GM18502 (cell line): ENCODE results near the gene BCAS3.
"Not testable (repeated sequence)": the region's sequence is repeated elsewhere in the genome, so short reads cannot be mapped to it uniquely, and the experiment has no call there.

ENCODE experiments used
- ATAC-seq: cut with Tn5 transposase; IDR thresholded peaks from one replicate; pipeline ENCODE4 v1.9.1; 2021; ENCODE audit warnings: mild to moderate bottlenecking; ENCODE audit not compliant: unreplicated experiment, poor library complexity

The BCAS3 gene

DNA sequence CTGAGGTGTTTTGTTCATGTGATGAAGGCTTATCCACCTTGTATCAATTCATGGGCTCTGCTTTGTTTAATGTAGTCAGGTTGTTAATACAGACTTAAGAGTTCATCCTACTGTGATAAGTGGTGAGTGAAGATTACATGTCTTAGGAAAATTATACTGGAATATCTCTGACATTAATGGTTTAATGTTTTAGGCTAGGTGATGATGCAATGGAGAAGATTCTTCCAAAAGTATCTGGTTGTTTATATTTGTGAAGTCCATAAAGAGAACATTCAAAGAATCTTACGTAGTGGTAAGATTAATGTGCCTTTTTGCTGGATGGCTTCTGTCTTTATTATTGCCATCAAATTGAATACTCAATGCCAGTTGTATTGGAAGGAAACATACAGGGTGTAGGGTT lies 236.4 kb downstream of the BCAS3 start:
- ATAC-seq, result no peak

DNA sequence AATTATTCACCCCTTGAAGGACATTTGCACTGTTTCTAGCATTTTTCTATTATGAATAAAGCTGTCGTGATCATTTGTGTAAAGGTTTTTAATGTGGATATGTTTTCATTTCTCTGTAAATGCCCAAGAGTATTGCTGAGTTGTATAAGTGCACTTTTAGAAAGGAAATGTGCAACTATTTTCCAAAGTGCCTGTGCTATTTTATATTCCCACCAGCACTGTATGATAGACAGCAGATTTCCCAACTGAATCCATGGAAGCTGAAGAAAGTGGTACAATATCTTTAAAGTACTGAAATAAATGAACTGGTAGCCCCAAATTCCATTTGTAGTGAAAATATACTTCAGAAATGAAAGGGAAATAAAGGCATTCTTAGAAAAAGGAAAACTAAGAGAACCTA lies 238.4 kb downstream of the BCAS3 start:
- no peak for ATAC-seq

DNA sequence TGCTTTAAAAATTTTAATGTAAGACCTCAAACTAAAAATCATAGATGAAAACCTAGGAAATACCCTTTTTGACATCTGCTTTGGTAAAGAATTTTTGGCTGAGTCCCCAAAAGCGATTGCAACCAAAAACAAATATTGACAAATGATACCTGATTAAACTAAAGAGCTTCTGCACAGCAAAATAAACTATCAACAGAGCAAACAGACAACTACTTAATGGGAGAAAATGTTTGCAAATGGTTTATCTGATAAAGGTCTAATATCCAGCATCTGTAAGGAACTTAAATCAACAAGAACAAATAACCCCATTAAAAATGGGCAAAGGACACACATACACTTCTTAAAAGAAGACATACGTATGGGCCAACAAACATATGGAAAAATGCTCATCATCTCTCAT lies 242.5 kb downstream of the BCAS3 start:
- no peak for ATAC-seq

DNA sequence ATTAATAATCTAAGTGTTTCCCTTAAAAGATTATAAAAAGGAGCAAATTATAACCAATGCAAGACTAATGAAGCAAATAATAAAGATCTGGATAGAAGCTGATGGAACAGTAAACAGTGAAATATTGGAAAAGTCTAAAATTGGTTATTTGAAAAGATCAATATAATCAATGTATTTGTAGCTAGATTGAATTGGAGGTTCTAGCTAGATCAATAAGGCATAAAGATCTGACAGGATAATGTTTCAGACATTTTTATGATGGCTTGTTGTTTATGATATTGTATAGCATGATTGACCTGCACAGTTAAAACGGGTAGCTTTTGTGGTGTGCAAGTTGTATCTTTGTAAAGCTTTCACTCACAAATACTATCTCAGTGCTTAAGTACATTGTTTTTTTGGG lies 245.3 kb downstream of the BCAS3 start:
- ATAC-seq, result no peak

DNA sequence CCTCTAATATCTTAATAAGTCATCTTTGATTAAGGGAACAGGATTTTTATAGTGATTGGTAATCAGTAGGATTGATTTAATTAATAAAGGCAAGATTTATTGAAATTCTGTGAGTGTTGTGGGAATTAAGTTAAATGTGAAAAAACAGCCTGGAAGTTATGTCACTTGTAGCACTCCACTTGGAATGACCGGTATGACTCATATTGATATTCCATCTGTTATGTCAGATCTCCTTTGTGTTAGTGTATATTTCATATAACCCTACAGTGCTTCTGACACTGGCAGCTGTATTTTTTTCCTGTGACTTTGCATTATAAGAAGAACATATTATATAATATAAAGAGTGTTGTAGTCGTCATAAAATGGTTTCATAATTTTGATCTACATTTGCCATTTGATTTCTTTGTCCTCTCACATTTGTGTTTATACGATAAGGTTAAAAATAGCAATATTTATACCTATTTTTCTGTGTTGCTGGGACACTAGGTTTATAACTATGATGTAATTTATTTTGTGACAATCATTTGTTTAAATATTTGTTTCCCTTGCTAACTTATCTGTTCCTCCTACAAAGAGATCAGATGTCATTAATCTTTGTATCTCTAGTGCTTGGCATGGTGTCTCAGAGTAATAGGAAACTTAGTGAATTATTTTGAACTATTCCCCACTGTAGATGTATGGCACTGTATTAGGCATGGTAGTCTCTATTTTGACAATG lies 249.0 kb downstream of the BCAS3 start:
- no peak for ATAC-seq

DNA sequence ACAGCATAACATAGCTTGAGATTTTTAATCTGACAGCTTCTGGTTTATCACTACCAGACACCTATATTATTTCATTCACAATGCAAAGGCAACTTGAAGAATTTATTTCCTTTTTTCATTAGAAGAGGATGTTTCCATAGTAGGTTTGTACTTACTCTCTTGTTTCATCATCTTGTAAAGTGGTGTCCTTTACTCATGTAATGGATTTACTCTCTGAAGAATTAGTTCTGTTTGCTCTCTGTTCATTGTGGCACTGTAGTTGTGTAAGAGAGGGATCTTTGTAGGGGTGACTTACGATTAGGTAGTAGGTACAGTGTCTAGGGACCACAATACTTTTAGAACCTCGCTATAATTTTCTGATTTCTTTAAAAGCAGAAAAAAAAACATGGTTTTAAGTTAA lies 256.1 kb downstream of the BCAS3 start:
- no peak for ATAC-seq

DNA sequence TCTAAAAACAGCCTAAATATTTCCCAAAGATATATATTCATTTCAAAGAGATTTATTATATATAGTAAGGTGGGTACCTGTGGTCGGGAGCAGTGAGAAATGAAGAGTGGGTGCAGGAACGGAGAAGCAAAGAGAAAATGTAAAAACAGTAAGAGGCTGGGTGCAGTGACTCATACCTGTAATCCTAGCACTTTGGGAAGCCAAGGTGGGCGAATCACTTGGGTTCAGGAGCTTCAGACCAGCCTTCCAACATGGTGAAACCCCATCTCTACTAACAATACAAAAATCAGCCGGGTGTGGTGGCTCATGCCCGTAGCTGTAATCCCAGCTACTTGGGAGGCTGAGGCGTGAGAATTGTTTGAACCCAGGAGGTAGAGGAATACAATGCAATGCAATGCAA lies 257.1 kb downstream of the BCAS3 start:
- ATAC-seq, result no peak

DNA sequence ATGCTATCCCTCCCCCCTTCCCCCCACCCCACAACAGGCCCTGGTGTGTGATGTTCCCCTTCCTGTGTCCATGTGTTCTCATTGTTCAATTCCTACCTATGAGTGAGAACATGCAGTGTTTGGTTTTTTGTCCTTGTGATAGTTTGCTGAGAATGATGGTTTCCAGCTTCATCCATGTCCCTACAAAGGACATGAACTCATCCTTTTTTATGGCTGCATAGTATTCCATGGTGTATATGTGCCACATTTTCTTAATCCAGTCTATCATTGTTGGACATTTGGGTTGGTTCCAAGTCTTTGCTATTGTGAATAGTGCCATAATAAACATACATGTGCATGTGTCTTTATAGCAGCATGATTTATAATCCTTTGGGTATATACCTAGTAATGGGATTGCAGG lies 258.3 kb downstream of the BCAS3 start:
- not testable (repeated sequence) for ATAC-seq

DNA sequence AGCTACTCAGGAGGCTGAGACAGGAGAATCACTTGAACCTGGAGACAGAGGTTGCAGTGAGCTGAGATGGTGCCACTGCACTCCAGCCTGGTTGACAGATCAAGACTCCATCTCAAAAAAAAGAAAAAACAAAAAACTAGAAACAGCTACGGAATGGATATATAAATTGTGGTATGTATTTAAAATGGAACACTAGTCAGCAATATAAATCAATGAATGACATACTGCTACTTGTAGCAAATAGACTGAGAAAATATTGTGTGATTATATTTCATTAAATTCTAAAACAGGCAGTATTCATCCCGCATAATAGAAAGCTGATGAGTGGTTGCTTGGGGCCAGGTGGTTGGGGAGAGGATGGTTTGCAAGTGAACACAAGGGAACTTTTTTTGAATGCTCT lies 261.7 kb downstream of the BCAS3 start:
- no peak for ATAC-seq

DNA sequence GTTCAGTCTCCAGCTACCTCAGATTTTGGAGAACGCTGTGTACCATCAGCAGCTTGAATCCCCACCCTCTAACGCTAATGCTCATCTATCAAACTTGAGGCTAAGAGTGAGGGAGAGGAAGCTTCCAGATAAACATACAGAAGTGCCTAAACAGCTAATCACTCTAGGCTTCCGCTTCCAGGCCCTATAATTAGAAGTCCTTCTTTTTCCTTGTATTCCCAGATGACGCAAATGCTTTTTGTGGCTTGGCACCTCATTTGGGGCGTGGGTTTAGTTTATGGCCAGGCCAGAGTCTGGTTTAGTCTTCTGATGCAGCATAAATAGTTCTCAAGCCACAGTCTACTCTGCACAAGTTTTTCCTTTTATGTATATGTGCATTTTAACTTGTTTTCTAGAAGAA lies 263.4 kb downstream of the BCAS3 start:
- no peak for ATAC-seq

DNA sequence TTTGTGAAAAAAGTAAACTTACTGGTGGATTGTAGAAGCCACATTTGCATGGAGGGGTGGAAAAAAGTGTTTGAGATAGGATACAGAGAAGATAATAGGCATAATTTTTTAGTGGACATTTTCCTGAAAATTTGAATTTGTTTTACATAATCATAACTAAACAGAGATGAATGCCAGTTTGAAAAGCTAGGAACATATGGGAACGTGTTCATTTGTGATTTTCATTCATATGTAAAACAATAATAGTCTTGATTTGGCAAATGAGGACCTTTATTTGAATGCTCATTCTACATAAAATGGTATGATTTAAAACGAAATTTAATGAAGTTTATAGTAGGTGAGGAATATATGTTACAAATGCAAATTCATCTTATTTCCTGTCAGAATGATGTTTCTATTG lies 263.9 kb downstream of the BCAS3 start:
- no peak for ATAC-seq

DNA sequence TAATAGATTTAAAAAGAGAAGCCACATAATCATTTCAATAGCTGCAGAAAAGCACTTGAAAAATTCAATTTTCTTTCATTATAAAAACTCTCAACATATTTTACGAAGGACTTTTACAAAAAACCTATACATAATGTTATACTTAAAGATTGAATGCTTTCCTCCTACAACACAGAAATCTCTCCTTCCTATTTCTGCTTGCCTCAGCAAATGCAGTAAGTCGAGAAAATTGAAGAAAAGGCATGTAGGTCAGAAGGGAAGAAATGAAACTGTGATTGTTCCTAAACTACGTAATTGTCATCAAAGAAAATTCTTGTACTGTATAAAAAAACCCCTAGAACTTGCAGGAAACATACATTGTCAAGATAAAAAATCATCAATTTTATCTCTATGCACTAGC lies 267.1 kb downstream of the BCAS3 start:
- ATAC-seq, result no peak

DNA sequence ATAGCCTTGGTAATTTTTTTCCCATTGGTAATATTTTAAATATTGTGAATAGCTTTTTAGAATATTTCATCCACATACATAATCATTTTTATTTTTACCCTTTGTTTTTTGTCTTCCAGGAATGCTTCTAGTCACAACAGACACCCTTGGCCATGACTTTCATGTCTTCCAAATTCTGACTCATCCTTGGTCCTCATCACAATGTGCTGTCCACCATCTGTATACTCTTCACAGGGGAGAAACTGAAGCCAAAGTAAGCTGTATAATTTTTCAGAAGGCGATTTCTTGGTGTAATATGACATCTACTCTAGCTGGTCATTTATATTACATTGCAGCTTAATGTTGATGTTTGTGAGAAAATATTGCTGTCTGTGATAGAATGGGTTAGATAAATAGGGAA lies 269.4 kb downstream of the BCAS3 start:
- no peak for ATAC-seq

DNA sequence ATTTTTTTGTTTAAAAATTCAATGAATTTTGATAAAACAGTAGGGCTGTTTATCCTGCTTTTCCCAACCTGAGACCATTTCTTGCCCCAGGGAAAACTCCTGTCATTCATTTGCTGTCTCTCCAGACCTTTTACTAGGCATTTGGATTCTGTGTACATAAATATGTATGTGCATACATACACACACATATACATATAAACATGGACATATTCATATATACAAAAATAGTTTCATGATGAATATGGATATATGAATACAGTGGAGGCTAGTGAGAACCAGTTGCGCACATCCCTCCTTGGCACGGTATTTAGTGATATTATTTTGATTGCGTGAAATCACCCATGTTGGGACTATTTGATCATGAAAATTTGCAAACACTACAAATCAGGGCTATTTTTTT lies 269.9 kb downstream of the BCAS3 start:
- no peak for ATAC-seq

DNA sequence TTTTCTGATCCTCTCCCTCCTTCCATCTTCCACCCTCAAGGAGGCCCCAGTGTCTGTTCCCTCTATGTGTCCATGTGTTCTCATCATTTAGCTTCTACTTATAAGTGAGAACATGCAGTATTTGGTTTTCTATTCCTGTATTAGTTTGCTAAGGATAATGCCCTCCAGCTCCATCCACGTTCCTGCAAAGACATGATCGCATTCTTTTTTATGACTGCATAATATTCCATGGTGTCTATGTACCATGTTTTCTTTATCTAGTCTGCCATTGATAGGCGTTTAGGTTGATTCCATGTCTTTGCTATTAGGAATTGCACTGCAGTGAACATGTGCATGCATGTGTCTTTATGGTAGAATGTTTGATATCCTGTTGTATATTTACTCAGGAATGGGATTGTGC lies 275.1 kb downstream of the BCAS3 start:
- no peak for ATAC-seq

DNA sequence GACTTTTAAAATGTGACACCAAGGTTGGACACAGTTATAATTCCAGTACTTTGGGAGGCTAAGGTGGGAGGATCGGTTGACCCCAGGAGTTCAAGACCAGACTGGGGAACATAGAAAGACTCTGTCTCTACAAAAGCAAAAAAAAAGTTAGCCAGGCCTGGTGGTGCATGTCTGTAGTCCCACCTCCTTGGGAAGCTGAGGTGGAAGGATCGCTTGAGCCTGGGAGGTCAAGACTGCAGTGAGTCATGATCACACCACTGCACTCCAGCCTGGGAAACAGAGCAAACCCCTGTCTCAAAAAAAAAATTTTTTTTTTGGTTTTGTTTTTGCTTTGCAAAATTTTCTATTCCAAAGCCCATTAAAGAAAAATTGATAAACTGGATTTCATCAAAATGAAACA lies 281.4 kb downstream of the BCAS3 start:
- ATAC-seq, result no peak

DNA sequence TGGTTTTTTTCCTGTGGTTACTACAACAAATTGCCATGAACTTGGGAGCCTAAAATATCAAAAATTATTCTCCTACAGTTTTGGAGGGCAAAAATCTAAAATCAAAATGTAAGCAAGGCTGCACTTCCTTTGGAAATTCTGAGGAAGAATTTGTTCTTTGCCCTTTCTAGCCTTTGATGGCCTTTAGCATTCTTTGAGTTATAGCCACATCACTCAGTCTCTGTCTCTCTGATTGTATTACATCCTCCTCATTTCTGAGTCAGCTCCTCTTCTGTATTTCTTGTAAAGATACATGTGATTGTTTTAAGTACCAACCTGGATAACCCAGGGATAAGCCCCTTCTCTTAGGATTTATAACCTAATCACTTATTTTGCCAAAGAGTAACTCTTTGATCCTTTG lies 282.0 kb downstream of the BCAS3 start:
- no peak for ATAC-seq

DNA sequence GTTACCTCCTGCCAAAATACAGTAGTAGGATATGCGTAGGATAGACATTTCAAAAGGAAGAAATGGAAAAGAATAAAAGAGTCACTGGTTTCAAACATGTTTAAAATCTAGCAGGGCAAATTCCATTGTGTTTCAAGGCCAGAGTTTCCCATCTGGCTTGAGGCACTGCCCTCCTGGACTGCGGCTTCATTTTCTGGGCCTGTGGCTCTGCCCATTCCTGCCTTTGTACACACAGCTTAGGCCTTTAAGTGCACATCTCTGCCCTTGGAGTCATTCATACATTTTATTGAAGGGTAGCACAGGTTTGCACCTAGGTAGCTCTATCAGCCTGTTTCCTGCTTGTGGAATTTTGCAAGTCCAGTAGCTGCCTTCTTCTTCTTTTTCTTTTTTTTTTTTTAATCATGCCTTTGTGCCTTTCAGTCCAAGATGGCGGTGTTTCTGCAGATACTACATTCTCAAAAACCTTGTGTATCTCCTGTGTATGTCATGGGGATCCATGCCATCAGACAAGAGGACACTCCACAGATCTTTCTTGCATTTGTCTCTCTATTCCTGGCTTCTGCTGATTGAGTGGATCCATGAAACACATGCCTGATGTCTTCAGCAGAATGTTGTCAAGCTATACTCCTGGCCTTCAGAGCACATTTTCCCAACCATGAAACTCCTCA lies 282.9 kb downstream of the BCAS3 start:
- no peak for ATAC-seq

DNA sequence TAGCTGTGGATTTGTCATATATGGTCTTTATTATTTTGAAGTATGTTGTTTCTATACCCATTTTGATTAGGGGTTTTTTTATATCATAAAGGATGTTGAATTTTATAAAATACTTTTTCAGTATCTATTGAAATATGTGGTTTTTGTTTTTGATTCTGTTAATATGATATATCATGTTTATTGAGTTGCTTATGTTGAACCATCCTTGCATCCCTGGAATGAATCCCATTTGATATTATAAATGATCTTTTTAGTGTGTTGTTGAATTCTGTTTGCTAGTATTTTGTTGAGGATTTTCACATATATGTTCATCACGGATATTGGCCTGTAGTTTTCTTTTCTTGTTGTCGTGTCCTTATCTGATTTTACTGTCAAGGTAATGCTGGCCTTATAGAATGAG lies 286.5 kb downstream of the BCAS3 start:
- ATAC-seq, result no peak

DNA sequence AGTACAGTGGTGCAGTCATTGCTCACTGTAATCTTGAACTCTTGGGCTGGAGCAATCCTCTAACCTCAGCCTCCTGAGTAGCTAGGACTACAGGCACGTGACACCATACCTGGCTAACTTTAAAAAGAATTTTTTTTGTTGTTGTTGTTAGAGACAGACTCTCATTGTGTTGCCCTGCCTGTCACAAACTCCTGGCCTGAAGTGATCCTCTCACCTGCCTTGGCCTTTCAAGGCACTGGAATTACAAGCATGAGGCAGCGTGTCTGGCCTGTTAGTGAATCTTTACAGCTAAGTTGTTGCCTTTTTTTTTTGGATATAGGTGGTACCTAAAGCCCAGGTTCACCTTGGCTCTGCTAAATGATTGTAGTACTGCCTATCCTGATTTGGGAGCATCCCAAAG lies 290.6 kb downstream of the BCAS3 start:
- ATAC-seq, result no peak

DNA sequence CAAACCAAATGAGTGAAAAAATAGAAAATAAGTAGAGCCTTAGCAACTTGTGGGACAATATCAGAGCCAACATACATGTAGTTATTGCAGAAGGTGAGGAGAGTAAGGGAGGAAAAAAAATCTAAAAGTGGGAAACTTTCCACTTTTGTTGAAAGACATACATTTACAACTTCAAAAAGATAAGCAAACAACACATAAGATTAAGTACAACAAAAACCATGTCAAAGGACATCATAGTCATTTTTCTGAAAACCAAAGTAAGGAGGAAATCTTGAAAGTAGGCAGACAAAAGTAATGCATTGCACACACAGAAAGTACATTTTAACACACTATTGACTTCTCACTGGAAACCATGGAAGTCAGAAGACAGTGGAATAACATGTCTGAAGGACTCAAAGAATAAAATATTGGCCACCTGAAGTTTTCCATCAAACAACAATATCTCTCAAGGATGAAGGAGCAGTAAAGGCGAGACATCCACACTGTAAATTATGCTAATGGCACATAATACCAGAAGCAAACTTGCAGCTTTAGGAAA lies 291.9 kb downstream of the BCAS3 start:
- ATAC-seq, result no peak

DNA sequence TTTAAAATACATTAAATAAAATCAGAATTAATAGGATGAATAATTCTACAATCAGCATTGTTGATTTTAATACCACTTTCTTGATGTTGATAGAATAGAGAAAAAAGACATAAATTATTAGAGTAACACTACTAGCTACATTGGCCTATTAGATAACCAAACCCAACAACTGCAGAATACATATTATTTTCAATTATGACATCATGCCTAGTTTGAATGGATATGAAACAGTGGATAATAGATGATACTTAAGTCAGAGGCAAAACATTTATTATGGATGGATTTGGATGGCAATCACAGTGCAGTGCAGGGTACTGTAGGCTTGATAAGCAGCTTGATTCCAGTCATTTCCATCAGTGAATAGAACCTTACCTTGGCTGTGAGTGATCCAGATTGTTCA lies 293.1 kb downstream of the BCAS3 start:
- no peak for ATAC-seq
